ENCODE data around the gene CCDC38.

The CCDC38 gene

DNA sequence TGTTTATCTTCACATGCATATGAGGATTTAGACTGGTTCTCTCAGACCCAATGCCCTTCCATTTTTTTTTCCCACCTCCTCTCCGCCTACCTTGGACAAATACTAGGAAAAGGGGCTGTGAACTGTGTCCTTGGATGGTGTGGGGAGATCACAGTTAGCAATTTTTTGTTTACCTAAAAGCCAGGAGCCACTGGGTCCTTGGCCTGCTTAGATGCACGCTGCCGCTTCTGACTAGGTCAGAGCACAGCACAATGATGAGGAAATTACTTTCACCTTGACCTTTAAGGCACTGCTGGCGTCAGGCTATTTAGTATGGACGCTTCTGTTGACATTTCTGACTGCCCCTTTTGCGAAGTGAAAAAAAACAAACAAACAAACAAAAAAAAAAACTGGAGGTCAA, 1.9 kb downstream of the CCDC38 start:
- Histone ChIP-seq H3F3A (ENCODE audit: insufficient read depth) (peaks cover 8% of the 10 kb centered on the region), H2AFZ (ENCODE audit: low read depth, low read length, severe bottlenecking) (no peak overlapping the region), H4K20me1 (ENCODE audit: low read depth, low read length) (no peaks in the 10 kb centered on the region), H3K9me2 (replicated peaks; ENCODE audit: insufficient read depth, low read length) (no peaks in the 10 kb centered on the region), H3K9ac (ENCODE audit: low read length) (no peak overlapping the region), H3K36me3 (ENCODE audit: low read length) (no peaks in the 10 kb centered on the region), H3K9me3 (ENCODE audit: insufficient read depth, low read length) (no peaks in the 10 kb centered on the region), H3K27ac (ENCODE audit: low read depth, low read length) (no peak overlapping the region), H3K4me2 (ENCODE audit: low read depth, low read length, poor library complexity, severe bottlenecking) (no peak overlapping the region), H3K4me3 (ENCODE audit: insufficient read depth, low read length, poor library complexity, severe bottlenecking) (no peak overlapping the region), H3K27me3 (ENCODE audit: low read length) (no peaks in the 10 kb centered on the region), H3K79me2 (ENCODE audit: insufficient read depth, low read length) (no peaks in the 10 kb centered on the region)
- no peak for TF ChIP-seq CTCF (IDR thresholded peaks at IDR 0.05; ENCODE audit: insufficient read depth, low read length, poor library complexity, severe bottlenecking)

DNA sequence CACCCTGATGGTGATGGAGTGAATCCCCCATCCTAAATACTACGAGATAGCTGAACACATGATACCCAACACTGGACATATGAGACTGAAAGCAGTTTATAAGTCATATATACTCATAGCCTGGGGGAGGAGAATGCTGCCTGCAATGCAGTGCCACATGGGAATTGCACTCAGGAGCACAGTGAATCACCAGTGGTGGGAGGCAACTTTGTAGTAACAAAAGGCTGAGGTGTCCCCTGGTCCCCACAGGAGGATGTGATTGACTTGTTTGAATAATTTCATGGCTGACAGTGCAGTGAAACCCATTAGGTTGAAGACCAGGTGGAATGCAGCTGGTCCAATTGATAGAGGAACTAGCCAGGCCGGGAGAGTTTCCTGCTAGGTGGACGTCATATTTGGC, 20.2 kb downstream of the CCDC38 start:
- no peak overlapping the region for H3K27ac ChIP-seq (ENCODE audit: low read depth, low read length)
- H2AFZ ChIP-seq (ENCODE audit: low read depth, low read length, severe bottlenecking) = no peak overlapping the region
- H3K79me2 ChIP-seq (ENCODE audit: insufficient read depth, low read length) = no peaks in the 10 kb centered on the region
- no peaks in the 10 kb centered on the region for H3F3A ChIP-seq (ENCODE audit: insufficient read depth)
- H3K4me2 ChIP-seq (ENCODE audit: low read depth, low read length, poor library complexity, severe bottlenecking) = no peak overlapping the region
- H3K36me3 ChIP-seq (ENCODE audit: low read length) = no peaks in the 10 kb centered on the region
- H4K20me1 ChIP-seq (ENCODE audit: low read depth, low read length) = no peaks in the 10 kb centered on the region
- H3K27me3 ChIP-seq (ENCODE audit: low read length) = no peaks in the 10 kb centered on the region
- H3K9ac ChIP-seq (ENCODE audit: low read length) = no peak overlapping the region
- H3K9me2 ChIP-seq (replicated peaks; ENCODE audit: insufficient read depth, low read length) = no peaks in the 10 kb centered on the region
- no peak for TF ChIP-seq CTCF (IDR thresholded peaks at IDR 0.05; ENCODE audit: insufficient read depth, low read length, poor library complexity, severe bottlenecking)
- no peak for TF ChIP-seq EZH2phosphoT487 (conservative IDR thresholded peaks at IDR 0.05; ENCODE audit: low read length)
- no peak overlapping the region for H3K4me3 ChIP-seq (ENCODE audit: insufficient read depth, low read length, poor library complexity, severe bottlenecking)
- no peaks in the 10 kb centered on the region for H3K9me3 ChIP-seq (ENCODE audit: insufficient read depth, low read length)

GRCh38 chr12:95919110-95919509, 23.3 kb downstream of the CCDC38 start:
- Histone ChIP-seq H3K4me2 (ENCODE audit: low read depth, low read length, poor library complexity, severe bottlenecking) (no peak overlapping the region), H3K79me2 (ENCODE audit: insufficient read depth, low read length) (no peaks in the 10 kb centered on the region), H2AFZ (ENCODE audit: low read depth, low read length, severe bottlenecking) (no peak overlapping the region), H3K36me3 (ENCODE audit: low read length) (no peaks in the 10 kb centered on the region), H4K20me1 (ENCODE audit: low read depth, low read length) (no peaks in the 10 kb centered on the region), H3K27me3 (ENCODE audit: low read length) (no peaks in the 10 kb centered on the region), H3K9me2 (replicated peaks; ENCODE audit: insufficient read depth, low read length) (no peaks in the 10 kb centered on the region), H3K27ac (ENCODE audit: low read depth, low read length) (no peak overlapping the region), H3K9me3 (ENCODE audit: insufficient read depth, low read length) (no peaks in the 10 kb centered on the region), H3F3A (ENCODE audit: insufficient read depth) (no peaks in the 10 kb centered on the region), H3K4me3 (ENCODE audit: insufficient read depth, low read length, poor library complexity, severe bottlenecking) (no peak overlapping the region), H3K9ac (ENCODE audit: low read length) (no peak overlapping the region)
- TF ChIP-seq CTCF (IDR thresholded peaks at IDR 0.05; ENCODE audit: insufficient read depth, low read length, poor library complexity, severe bottlenecking) = no peak
- no peak for TF ChIP-seq EZH2phosphoT487 (conservative IDR thresholded peaks at IDR 0.05; ENCODE audit: low read length)
